SH-SY5Y (cell line): Measurements from ENCODE around the gene ACSM6.

Experiments used
- GATA2 ChIP-seq: IDR thresholded peaks from 2 replicates; pipeline ENCODE4 v1.6.1; 2011; ENCODE audit warnings: mild to moderate bottlenecking, low read depth, low read length
- GATA3 ChIP-seq: IDR thresholded peaks from 2 replicates; pipeline ENCODE4 v1.6.1; 2011; ENCODE audit warnings: low read depth, mild to moderate bottlenecking, low read length, moderate library complexity

DNA sequence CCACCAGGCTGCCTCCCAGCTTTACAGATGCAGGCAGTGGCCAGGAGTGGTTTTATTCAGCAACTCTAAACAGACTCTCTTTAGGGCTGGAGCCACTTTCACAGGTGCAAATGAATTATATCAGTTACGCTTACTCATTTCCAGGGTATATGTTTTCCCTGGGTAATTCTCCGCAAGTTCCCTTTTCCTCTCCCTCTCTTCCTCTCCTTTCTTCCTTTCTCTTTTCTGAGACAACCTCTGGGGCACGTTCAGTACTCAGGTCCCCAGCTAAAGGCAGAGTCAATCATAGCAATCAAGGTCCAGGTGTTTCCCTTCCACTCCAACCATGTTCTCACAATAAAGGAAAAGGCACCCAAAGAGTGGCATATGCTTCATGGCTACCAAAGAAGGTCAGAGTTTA is 55.4 kb downstream of the ACSM6 start:
- no peak for TF ChIP-seq GATA2
- TF ChIP-seq GATA3, result no peak
